Naive thymus-derived CD4-positive, alpha-beta T cell (primary cell): ENCODE results near the gene GPS1. TPM values are rescaled to one million over a fixed set of nuclear protein-coding genes. Genes with fewer than 3 reads are reported as not detected.

ENCODE experiments used
- ATAC-seq: fragments of 150-1000 bp; cut with Tn5 transposase; 2 replicates; pipeline ENCODE4 v1.10.0; 2021; ENCODE audit warnings: mild to moderate bottlenecking, moderate library complexity
- CTCF ChIA-PET: fragments of 350-600 bp; sonication (Branson Sonifier 250); formaldehyde crosslinking; loops from one replicate; lab custom pipeline; 2021; ENCODE audit warnings: antibody characterized with exemption; lab: Charles Lee
- POLR2A ChIA-PET: fragments of 350-600 bp; sonication (Branson Sonifier 250); formaldehyde crosslinking; loops from one replicate; lab custom pipeline; 2021; ENCODE audit warnings: antibody characterized with exemption, inconsistent platforms; lab: Charles Lee
- DNase-seq, 9 donors: peaks; one replicate each; pipeline versions ENCODE4 v3.0.0 to v3.0.0-alpha.2; 2020 to 2022; ENCODE audit warnings: mixed read lengths in 1 of 9
- H3K27ac ChIP-seq: one replicate; pipeline ENCODE4 v1.7.0; 2013; ENCODE audit warnings: mild to moderate bottlenecking, low read depth, low read length, moderate library complexity
- H3K27me3 ChIP-seq, 2 donors: one replicate each; pipeline ENCODE4 v1.7.0; 2013; ENCODE audit warnings: low read length in 2 of 2, mild to moderate bottlenecking in 2 of 2, moderate library complexity in 2 of 2; ENCODE audit not compliant: control insufficient read depth in 2 of 2, insufficient read depth in 2 of 2
- H3K36me3 ChIP-seq, 3 experiments: 1 replicate in 2 of 3; 2 replicates in 1 of 3; pipeline ENCODE4 v1.7.0; 2013; ENCODE audit warnings: low read length in 3 of 3, mild to moderate bottlenecking in 3 of 3, moderate library complexity in 1 of 3; ENCODE audit not compliant: insufficient read depth in 3 of 3, control insufficient read depth in 2 of 3
- H3K4me1 ChIP-seq, 2 donors: one replicate each; pipeline ENCODE4 v1.7.0; 2013; ENCODE audit warnings: low read length in 2 of 2, mild to moderate bottlenecking in 2 of 2, moderate library complexity in 1 of 2; ENCODE audit not compliant: control insufficient read depth in 2 of 2, insufficient read depth in 2 of 2
- H3K4me3 ChIP-seq: 2 replicates; pipeline ENCODE4 v1.7.0; 2013; ENCODE audit warnings: mild to moderate bottlenecking, low read length
- H3K9me3 ChIP-seq, 3 experiments: 1 replicate in 2 of 3; 2 replicates in 1 of 3; pipeline ENCODE4 v1.7.0; 2013; ENCODE audit warnings: low read length in 3 of 3; ENCODE audit not compliant: control insufficient read depth in 2 of 3
- H3K27ac Mint-ChIP-seq, 9 donors: one replicate each; pipeline ENCODE4 v1.8.0; 2020 to 2022; ENCODE audit warnings: mixed read lengths in 9 of 9, mild to moderate bottlenecking in 8 of 9, moderate library complexity in 5 of 9, inconsistent platforms in 2 of 9
- H3K27me3 Mint-ChIP-seq, 5 donors: one replicate each; pipeline ENCODE4 v1.8.0; 2021 to 2022; ENCODE audit warnings: mixed read lengths in 5 of 5, mild to moderate bottlenecking in 1 of 5
- H3K36me3 Mint-ChIP-seq, 5 donors: one replicate each; pipeline ENCODE4 v1.8.0; 2020 to 2022; ENCODE audit warnings: mixed read lengths in 5 of 5, mild to moderate bottlenecking in 3 of 5, inconsistent platforms in 1 of 5
- H3K4me1 Mint-ChIP-seq, 7 donors: one replicate each; pipeline ENCODE4 v1.8.0; 2020 to 2022; ENCODE audit warnings: mixed read lengths in 7 of 7, mild to moderate bottlenecking in 3 of 7, inconsistent platforms in 1 of 7
- H3K4me3 Mint-ChIP-seq, 10 donors: one replicate each; pipeline ENCODE4 v1.8.0; 2020 to 2022; ENCODE audit warnings: mild to moderate bottlenecking in 10 of 10, mixed read lengths in 10 of 10, moderate library complexity in 6 of 10, inconsistent platforms in 2 of 10
- H3K9me3 Mint-ChIP-seq, 11 donors: one replicate each; pipeline ENCODE4 v1.8.0; 2020 to 2022; ENCODE audit warnings: mixed read lengths in 11 of 11, mild to moderate bottlenecking in 4 of 11, inconsistent platforms in 1 of 11, moderate library complexity in 1 of 11
- intact Hi-C, 2 donors: fragments of 100-400 bp; cut with micrococcal nuclease; formaldehyde crosslinking; loops; one replicate each; pipeline ENCODE4 v1.15.1; 2023
- polyA plus RNA-seq, 2 donors: library from polyadenylated mRNA; unstranded; fragments of 300-500 nt; fragmentation: Illumina TruSeq; gene quantifications; one replicate each; pipeline ENCODE4 v1.2.3, GENCODE V29; 2021
- total RNA-seq, 6 experiments: library from RNA in 5 of 6; stranded (reverse) in 5 of 6; gene quantifications; 1 replicate in 5 of 6; 2 replicates in 1 of 6; pipeline ENCODE4 v1.2.3 and lab custom pipeline; 2021 to 2026

The GPS1 gene
- total and polyA plus RNA-seq, 7 experiments from 2014 or later, result 68.3 to 124 (median 82.6) TPM

- Histone ChIP-seq H3K9me3 (no peaks in the 10 kb centered on the region), H3K27ac (peak overlapping the region; percentile 97), H3K4me3 (peak overlapping the region; percentile 47), H3K4me1 (peaks cover 4 to 12% of the 10 kb centered on the region in 2 donors), H3K36me3 (peaks cover 0 to 28% (median 0%) of the 10 kb centered on the region in 3 experiments), H3K27me3 (no peaks in the 10 kb centered on the region)
- Mint-ChIP-seq H3K27me3 (no peaks in the 10 kb centered on the region), H3K36me3 (peaks cover 0 to 3% (median 0%) of the 10 kb centered on the region in 5 donors), H3K4me1 (peaks cover 0 to 14% (median 7%) of the 10 kb centered on the region in 7 donors), H3K27ac (peak overlapping the region in 2 of 9 donors; percentile 63 to 67), H3K9me3 (no peaks in the 10 kb centered on the region), H3K4me3 (peak overlapping the region in 7 of 10 donors; percentile 36 to 79 (median 69))
- intact Hi-C loops, result loop anchor here (1.0 to 10.0 kb wide), 11 partner anchors 28 to 416 kb away; partner anchors contain the start of genes DCXR (in 2 of the 2), DUS1L (in 2 of the 2), ARL16 (in 1 of the 2) and ASPSCR1 (in 1 of the 2)
- POLR2A ChIA-PET, result interaction anchor here (0.6 to 2.3 kb wide), 5 partner anchors 9 to 121 kb away, joined by 3 to 28 read pairs (median 6); no protein-coding TSS in a partner anchor
- CTCF ChIA-PET, result interaction anchor here (1.1 to 2.7 kb wide), 2 partner anchors 29 to 67 kb away, joined by 3 to 12 read pairs; no protein-coding TSS in a partner anchor
- DNase-seq (no peak), ATAC-seq (no peak)
Measured at GRCh38 chr17:82097919-82098168, 46.1 kb downstream of the GPS1 start.

- no peaks in the 10 kb centered on the region for H3K9me3 Mint-ChIP-seq
- intact Hi-C loops, result loop anchor here (1.0 to 10.0 kb wide), 11 partner anchors 28 to 416 kb away; partner anchors contain the start of genes DCXR (in 2 of the 2), ARL16 (in 1 of the 2), ASPSCR1 (in 1 of the 2) and DUS1L (in 1 of the 2)
- Histone ChIP-seq H3K4me1 (peaks cover 4 to 12% of the 10 kb centered on the region in 2 donors), H3K27me3 (no peaks in the 10 kb centered on the region), H3K36me3 (peaks cover 0 to 22% (median 0%) of the 10 kb centered on the region in 3 experiments), H3K27ac (peak within 1 kb of the TSS; percentile 97), H3K4me3 (peak within 1 kb of the TSS; percentile 61), H3K9me3 (no peaks in the 10 kb centered on the region)
- peaks cover 0 to 14% (median 7%) of the 10 kb centered on the region in 7 donors for H3K4me1 Mint-ChIP-seq
- POLR2A ChIA-PET, result interaction anchor here (0.5 to 2.3 kb wide), 14 partner anchors 8 to 130 kb away, joined by 3 to 28 read pairs (median 4); partner anchors contain the start of genes CENPX, DCXR, LRRC45 and SLC16A3
- DNase-seq (peak; percentile 84 to 96 (median 90)), ATAC-seq (peak; percentile 87)
- CTCF ChIA-PET, result interaction anchor here (0.6 to 2.7 kb wide), 3 partner anchors 29 to 67 kb away, joined by 3 to 12 read pairs (median 3); partner anchors contain the start of gene DCXR
- H3K27me3 Mint-ChIP-seq, result no peaks in the 10 kb centered on the region
- H3K27ac Mint-ChIP-seq, result peak within 1 kb of the TSS in 4 of 9 donors; percentile 63 to 80 (median 72)
- peaks cover 0 to 2% (median 0%) of the 10 kb centered on the region in 5 donors for H3K36me3 Mint-ChIP-seq
- H3K4me3 Mint-ChIP-seq, result peak within 1 kb of the TSS in 9 of 10 donors; percentile 36 to 84 (median 69)
Measured at GRCh38 chr17:82098169-82098938, 46.7 kb downstream of the GPS1 start, which contains the start of gene FASN. FASN (minus strand) TSS chr17:82098236; CDS start chr17:82096445, 1,791 bp downstream.

GRCh38 chr17:82098939-82099763, 47.5 kb downstream of the GPS1 start:
- H3K27me3 ChIP-seq, result no peaks in the 10 kb centered on the region
- ATAC-seq (no peak), DNase-seq (peak in 2 of 9 donors; percentile 16 to 46)
- peak overlapping the region; percentile 97 for H3K27ac ChIP-seq
- peak overlapping the region; percentile 61 for H3K4me3 ChIP-seq
- peaks cover 0 to 2% (median 0%) of the 10 kb centered on the region in 5 donors for H3K36me3 Mint-ChIP-seq
- no peaks in the 10 kb centered on the region for H3K27me3 Mint-ChIP-seq
- H3K9me3 Mint-ChIP-seq, result no peaks in the 10 kb centered on the region
- intact Hi-C loops, result loop anchor here (1.0 to 10.0 kb wide), 11 partner anchors 27 to 417 kb away; partner anchors contain the start of genes DCXR (in 2 of the 2), ARL16 (in 1 of the 2), ASPSCR1 (in 1 of the 2) and DUS1L (in 1 of the 2)
- CTCF ChIA-PET, result interaction anchor here (0.6 to 2.7 kb wide), 3 partner anchors 28 to 68 kb away, joined by 3 to 12 read pairs (median 3); partner anchors contain the start of gene DCXR
- H3K4me1 ChIP-seq, result peaks cover 4 to 12% of the 10 kb centered on the region in 2 donors
- peak overlapping the region in 8 of 9 donors; percentile 31 to 92 (median 76) for H3K27ac Mint-ChIP-seq
- H3K36me3 ChIP-seq, result peaks cover 0 to 15% (median 0%) of the 10 kb centered on the region in 3 experiments
- H3K9me3 ChIP-seq, result no peaks in the 10 kb centered on the region
- H3K4me1 Mint-ChIP-seq, result peaks cover 0 to 14% (median 8%) of the 10 kb centered on the region in 7 donors
- POLR2A ChIA-PET, result interaction anchor here (0.7 to 2.3 kb wide), 12 partner anchors 8 to 129 kb away, joined by 3 to 28 read pairs (median 4); partner anchors contain the start of genes CENPX, DCXR, LRRC45 and SLC16A3
- H3K4me3 Mint-ChIP-seq, result peak overlapping the region; percentile 58 to 85 (median 80)

GRCh38 chr17:82100502-82101298, 49.0 kb downstream of the GPS1 start:
- Histone ChIP-seq H3K4me1 (peaks cover 8 to 20% of the 10 kb centered on the region in 2 donors), H3K27me3 (no peaks in the 10 kb centered on the region), H3K9me3 (no peaks in the 10 kb centered on the region), H3K4me3 (no peak overlapping the region), H3K36me3 (peaks cover 0 to 3% (median 0%) of the 10 kb centered on the region in 3 experiments), H3K27ac (no peak overlapping the region)
- POLR2A ChIA-PET, result interaction anchor here (0.8 kb wide), 1 partner anchor 34 kb away, joined by 4 read pairs; no protein-coding TSS in a partner anchor
- Mint-ChIP-seq H3K36me3 (peaks cover 0 to 2% (median 0%) of the 10 kb centered on the region in 5 donors), H3K9me3 (no peaks in the 10 kb centered on the region), H3K27me3 (no peaks in the 10 kb centered on the region), H3K27ac (peak overlapping the region in 8 of 9 donors; percentile 13 to 92 (median 70)), H3K4me3 (peak overlapping the region in 9 of 10 donors; percentile 14 to 84 (median 64)), H3K4me1 (peaks cover 8 to 21% (median 14%) of the 10 kb centered on the region in 7 donors)
- CTCF ChIA-PET, result no interaction called here
- DNase-seq, result peak in 1 of 9 donors; percentile 9
- ATAC-seq, result no peak
- intact Hi-C loops, result no loop called here

GRCh38 chr17:82101301-82101715, 49.6 kb downstream of the GPS1 start:
- CTCF ChIA-PET, result no interaction called here

More at GRCh38 chr17:82101301-82101715, 49.6 kb downstream of the GPS1 start:
- peaks cover 13 to 23% of the 10 kb centered on the region in 2 donors for H3K4me1 ChIP-seq
- DNase-seq (peak in 1 of 9 donors; percentile 14), ATAC-seq (no peak)
- Mint-ChIP-seq H3K27ac (peak overlapping the region in 2 of 9 donors; percentile 74 to 81), H3K27me3 (no peaks in the 10 kb centered on the region), H3K36me3 (no peaks in the 10 kb centered on the region), H3K4me3 (peak overlapping the region in 3 of 10 donors; percentile 14 to 44 (median 30)), H3K9me3 (no peaks in the 10 kb centered on the region), H3K4me1 (peaks cover 14 to 27% (median 19%) of the 10 kb centered on the region in 7 donors)
- H3K27me3 ChIP-seq, result no peaks in the 10 kb centered on the region
- no peaks in the 10 kb centered on the region for H3K36me3 ChIP-seq
- intact Hi-C loops, result no loop called here
- peak overlapping the region; percentile 13 for H3K27ac ChIP-seq
- H3K4me3 ChIP-seq, result no peak overlapping the region
- POLR2A ChIA-PET, result interaction anchor here (1.3 kb wide), 1 partner anchor 23 kb away, joined by 3 read pairs; no protein-coding TSS in a partner anchor
- no peaks in the 10 kb centered on the region for H3K9me3 ChIP-seq
